Measurements from ENCODE around the gene CACNA1A. TPM values are rescaled to one million over a fixed set of nuclear protein-coding genes. Genes with fewer than 3 reads are reported as not detected.

CACNA1A gene
- total RNA-seq, 1 donor from 2014 or later = 8.6 TPM

- Histone ChIP-seq H3K4me1 (no peaks in the 10 kb centered on the region), H3K9me3 (no peaks in the 10 kb centered on the region), H3K4me3 (no peak overlapping the region), H3K27ac (no peak overlapping the region), H3K27me3 (no peaks in the 10 kb centered on the region), H3K36me3 (no peaks in the 10 kb centered on the region)
- intact Hi-C loops (cut with DNase I) = no loop called here
- TF ChIP-seq POLR2AphosphoS5 (IDR thresholded peaks at IDR 0.05; ENCODE audit: insufficient read depth in 1 of 2, low read depth in 1 of 2) = no peak
- TF ChIP-seq POLR2A (IDR thresholded peaks at IDR 0.05) = no peak
- no peak for TF ChIP-seq CTCF (IDR thresholded peaks at IDR 0.05)
- no peak for DNase-seq (ENCODE audit: extremely low spot score in 2 of 2)
These were observed 81.1 kb downstream of the CACNA1A start for GRCh38 chr19:13425151-13425550.

GRCh38 chr19:13420780-13421179 is 85.5 kb downstream of the CACNA1A start:
- no peaks in the 10 kb centered on the region for H3K9me3 ChIP-seq
- no peak overlapping the region for H3K27ac ChIP-seq
- TF ChIP-seq POLR2AphosphoS5 (IDR thresholded peaks at IDR 0.05; ENCODE audit: insufficient read depth in 1 of 2, low read depth in 1 of 2) = no peak
- no peak for TF ChIP-seq POLR2A (IDR thresholded peaks at IDR 0.05)
- TF ChIP-seq CTCF (IDR thresholded peaks at IDR 0.05) = no peak
- H3K36me3 ChIP-seq = no peaks in the 10 kb centered on the region
- no peak overlapping the region for H3K4me3 ChIP-seq
- no peaks in the 10 kb centered on the region for H3K27me3 ChIP-seq
- intact Hi-C loops (cut with DNase I) = no loop called here
- H3K4me1 ChIP-seq = no peaks in the 10 kb centered on the region
- no peak for DNase-seq (ENCODE audit: extremely low spot score in 2 of 2)

DNA sequence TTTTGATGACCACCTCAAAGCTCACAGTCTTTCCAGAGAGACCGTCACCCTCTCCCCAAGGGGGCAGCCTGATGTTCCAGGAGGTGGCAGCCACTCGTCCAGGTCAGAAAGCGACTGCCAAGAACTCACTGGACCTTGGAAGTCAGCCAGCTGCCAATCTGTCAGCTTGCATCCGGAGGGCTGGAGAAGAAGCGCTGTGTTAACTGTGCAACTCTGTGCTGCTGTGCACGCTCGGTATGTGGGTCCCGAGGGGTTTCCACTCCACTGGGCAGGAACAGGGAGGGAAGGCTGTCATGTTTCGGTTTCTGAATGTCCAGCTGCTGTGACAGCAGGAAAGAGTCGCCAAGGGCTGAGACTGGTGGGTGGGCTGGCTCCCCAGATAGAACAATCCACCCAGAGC is 89.2 kb downstream of the CACNA1A start:
- Histone ChIP-seq H3K27ac (no peak overlapping the region), H3K36me3 (no peaks in the 10 kb centered on the region), H3K27me3 (no peaks in the 10 kb centered on the region), H3K9me3 (no peaks in the 10 kb centered on the region), H3K4me3 (no peak overlapping the region), H3K4me1 (no peaks in the 10 kb centered on the region)
- intact Hi-C loops (cut with DNase I) = no loop called here
- TF ChIP-seq CTCF (IDR thresholded peaks at IDR 0.05) = no peak
- no peak for TF ChIP-seq POLR2AphosphoS5 (IDR thresholded peaks at IDR 0.05; ENCODE audit: insufficient read depth in 1 of 2, low read depth in 1 of 2)
- no peak for TF ChIP-seq POLR2A (IDR thresholded peaks at IDR 0.05)
- DNase-seq (ENCODE audit: extremely low spot score in 2 of 2) = no peak

GRCh38 chr19:13411899-13412298 is 94.4 kb downstream of the CACNA1A start:
- H3K27me3 ChIP-seq = no peaks in the 10 kb centered on the region
- intact Hi-C loops (cut with DNase I) = no loop called here

DNA sequence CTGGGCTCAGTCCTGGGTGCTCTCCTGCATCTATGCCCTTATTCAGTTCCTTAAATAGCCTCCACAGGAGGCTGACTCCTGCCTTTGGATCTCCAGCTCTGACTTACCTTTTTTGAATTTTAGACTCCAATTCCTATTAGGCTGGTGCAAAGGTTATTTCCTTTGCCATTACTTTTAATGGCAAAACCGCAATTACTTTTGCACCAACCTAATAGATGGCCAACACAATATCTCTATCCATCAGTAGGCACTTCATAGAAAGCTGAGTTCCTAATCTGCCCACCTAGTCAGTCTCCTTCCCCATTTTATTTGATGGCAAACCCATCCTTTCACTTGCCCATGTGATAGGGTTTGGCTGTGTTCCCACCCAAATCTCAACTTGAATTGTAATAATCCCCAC is 95.3 kb downstream of the CACNA1A start:
- H3K9me3 ChIP-seq = no peaks in the 10 kb centered on the region
- TF ChIP-seq CTCF (IDR thresholded peaks at IDR 0.05) (no peak), POLR2A (IDR thresholded peaks at IDR 0.05) (no peak), POLR2AphosphoS5 (IDR thresholded peaks at IDR 0.05; ENCODE audit: insufficient read depth in 1 of 2, low read depth in 1 of 2) (no peak)
- H3K4me1 ChIP-seq = no peaks in the 10 kb centered on the region
- H3K27me3 ChIP-seq = no peaks in the 10 kb centered on the region
- no peak overlapping the region for H3K4me3 ChIP-seq
- H3K27ac ChIP-seq = no peak overlapping the region
- intact Hi-C loops (cut with DNase I) = no loop called here
- DNase-seq (ENCODE audit: extremely low spot score in 2 of 2) = no peak
- no peaks in the 10 kb centered on the region for H3K36me3 ChIP-seq

More at GRCh38 chr19:13411899-13412298, 94.4 kb downstream of the CACNA1A start:
- Histone ChIP-seq H3K27ac (no peak overlapping the region), H3K36me3 (no peaks in the 10 kb centered on the region), H3K9me3 (no peaks in the 10 kb centered on the region), H3K4me3 (no peak overlapping the region), H3K4me1 (no peaks in the 10 kb centered on the region)
- no peak for DNase-seq (ENCODE audit: extremely low spot score in 2 of 2)
- TF ChIP-seq CTCF (IDR thresholded peaks at IDR 0.05) (no peak), POLR2A (IDR thresholded peaks at IDR 0.05) (no peak)
